Hepatocyte (in vitro differentiated cells): ENCODE data around the gene NTNG1. TPM values are rescaled to one million over a fixed set of nuclear protein-coding genes. Genes with fewer than 3 reads are reported as not detected.

ENCODE experiments used
- DNase-seq: peaks from one replicate; pipeline ENCODE4 v3.0.0-alpha.2; 2016; ENCODE audit warnings: low spot score
- H2AFZ ChIP-seq: fragments of 200-600 bp; sonication (generic); 2 replicates; pipeline ENCODE4 v1.6.0; 2016; ENCODE audit warnings: antibody characterized with exemption, mild to moderate bottlenecking
- H3K27ac ChIP-seq: fragments of 200-600 bp; sonication (generic); 2 replicates; pipeline ENCODE4 v1.5.1; 2016; ENCODE audit warnings: mild to moderate bottlenecking
- H3K27me3 ChIP-seq: fragments of 200-600 bp; sonication (generic); 2 replicates; pipeline ENCODE4 v1.6.1; 2016
- H3K36me3 ChIP-seq: fragments of 200-600 bp; sonication (generic); replicated peaks from 2 replicates; pipeline ENCODE4 v1.5.1; 2016; ENCODE audit warnings: low read depth; ENCODE audit not compliant: insufficient read depth
- H3K4me1 ChIP-seq: fragments of 200-600 bp; sonication (generic); 2 replicates; pipeline ENCODE4 v1.5.1; 2016; ENCODE audit warnings: mild to moderate bottlenecking, moderate library complexity; ENCODE audit not compliant: insufficient read depth
- H3K4me2 ChIP-seq: fragments of 200-600 bp; sonication (generic); 2 replicates; pipeline ENCODE4 v1.6.0; 2016
- H3K4me3 ChIP-seq: fragments of 200-600 bp; sonication (generic); 2 replicates; pipeline ENCODE4 v1.5.1; 2016; ENCODE audit warnings: mild to moderate bottlenecking
- H3K79me2 ChIP-seq: fragments of 200-600 bp; sonication (generic); 2 replicates; pipeline ENCODE4 v1.6.0; 2017; ENCODE audit warnings: mild to moderate bottlenecking
- H3K9me2 ChIP-seq: fragments of 200-600 bp; sonication (generic); replicated peaks from 2 replicates; pipeline ENCODE4 v1.6.0; 2017; ENCODE audit warnings: mild to moderate bottlenecking; ENCODE audit not compliant: insufficient read depth
- H3K9me3 ChIP-seq: fragments of 200-600 bp; sonication (generic); 2 replicates; pipeline ENCODE4 v1.5.1; 2016; ENCODE audit warnings: low read depth, mild to moderate bottlenecking
- H4K20me1 ChIP-seq: fragments of 200-600 bp; sonication (generic); 2 replicates; pipeline ENCODE4 v1.6.0; 2016; ENCODE audit warnings: mild to moderate bottlenecking; ENCODE audit not compliant: insufficient read depth, poor library complexity, severe bottlenecking
- EZH2 ChIP-seq: fragments of 200-600 bp; sonication (generic); IDR thresholded peaks from 2 replicates; pipeline ENCODE4 v1.6.1; 2016; ENCODE audit warnings: antibody characterized with exemption, mild to moderate bottlenecking, borderline replicate concordance
- EZH2phosphoT487 ChIP-seq: fragments of 200-600 bp; sonication (generic); IDR thresholded peaks from one replicate; pipeline ENCODE4 v1.6.1; 2018; ENCODE audit warnings: antibody characterized with exemption, mild to moderate bottlenecking, low read depth, moderate library complexity; ENCODE audit not compliant: unreplicated experiment, severe bottlenecking
- WGBS: methylation state at CpG from one replicate; pipeline ENCODE4 v1.1.6; 2016; ENCODE audit warnings: low lambda C conversion rate; ENCODE audit errors: missing lambda C conversion rate; 5-methylcytosine and 5-hydroxymethylcytosine counted together
- polyA plus RNA-seq: library from polyadenylated mRNA; unstranded; fragments of >200 nt; fragmentation: Nextera tagmentation; extraction: Ambion mirVana; gene quantifications from 2 replicates; pipeline ENCODE4 v1.2.1, GENCODE V29; 2016
- total RNA-seq: library from RNA; depleted of rRNA; stranded (reverse); fragments of >200 nt; gene quantifications from 2 replicates; pipeline ENCODE4 v1.2.3, GENCODE V29; 2014
- TF ChIP-seq, protein P1 (sequence below): fragments of 200-600 bp; sonication (generic); IDR thresholded peaks from 2 replicates; pipeline ENCODE4 v1.5.1; 2016; ENCODE audit warnings: antibody characterized with exemption, mild to moderate bottlenecking; ENCODE audit not compliant: poor library complexity

NTNG1 gene
- total and polyA plus RNA-seq, 2 experiments from 2014 or later = 1.4 to 3.9 TPM

DNA sequence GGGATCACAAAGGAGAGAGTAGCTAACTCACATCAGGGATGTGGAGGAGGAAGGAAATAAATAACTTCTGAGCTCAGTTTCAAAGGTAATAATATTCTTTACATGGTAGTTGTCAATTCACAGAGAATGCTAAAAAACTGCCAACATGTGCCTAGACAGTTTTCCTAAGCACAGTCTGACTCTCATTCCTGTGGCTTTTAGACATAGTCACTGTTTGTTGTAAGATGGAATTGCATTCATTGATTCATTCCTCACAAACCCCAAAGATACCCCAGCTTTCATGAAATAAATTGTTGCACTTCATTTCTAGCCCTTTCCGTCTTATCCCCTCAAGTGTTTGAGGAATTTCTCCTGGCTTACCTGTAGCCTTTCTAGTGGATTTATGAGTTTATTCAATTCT lies 263.9 kb downstream of the NTNG1 start:
- Histone ChIP-seq H2AFZ (no peak overlapping the region), H4K20me1 (no peaks in the 10 kb centered on the region), H3K4me3 (no peak overlapping the region), H3K4me1 (no peaks in the 10 kb centered on the region), H3K9me3 (no peaks in the 10 kb centered on the region), H3K79me2 (no peaks in the 10 kb centered on the region), H3K27me3 (no peaks in the 10 kb centered on the region), H3K9me2 (no peaks in the 10 kb centered on the region), H3K36me3 (no peaks in the 10 kb centered on the region), H3K4me2 (no peak overlapping the region), H3K27ac (no peak overlapping the region)
- TF ChIP-seq, protein P1, sequence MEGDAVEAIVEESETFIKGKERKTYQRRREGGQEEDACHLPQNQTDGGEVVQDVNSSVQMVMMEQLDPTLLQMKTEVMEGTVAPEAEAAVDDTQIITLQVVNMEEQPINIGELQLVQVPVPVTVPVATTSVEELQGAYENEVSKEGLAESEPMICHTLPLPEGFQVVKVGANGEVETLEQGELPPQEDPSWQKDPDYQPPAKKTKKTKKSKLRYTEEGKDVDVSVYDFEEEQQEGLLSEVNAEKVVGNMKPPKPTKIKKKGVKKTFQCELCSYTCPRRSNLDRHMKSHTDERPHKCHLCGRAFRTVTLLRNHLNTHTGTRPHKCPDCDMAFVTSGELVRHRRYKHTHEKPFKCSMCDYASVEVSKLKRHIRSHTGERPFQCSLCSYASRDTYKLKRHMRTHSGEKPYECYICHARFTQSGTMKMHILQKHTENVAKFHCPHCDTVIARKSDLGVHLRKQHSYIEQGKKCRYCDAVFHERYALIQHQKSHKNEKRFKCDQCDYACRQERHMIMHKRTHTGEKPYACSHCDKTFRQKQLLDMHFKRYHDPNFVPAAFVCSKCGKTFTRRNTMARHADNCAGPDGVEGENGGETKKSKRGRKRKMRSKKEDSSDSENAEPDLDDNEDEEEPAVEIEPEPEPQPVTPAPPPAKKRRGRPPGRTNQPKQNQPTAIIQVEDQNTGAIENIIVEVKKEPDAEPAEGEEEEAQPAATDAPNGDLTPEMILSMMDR = no peak
- TF ChIP-seq EZH2 (no peak), EZH2phosphoT487 (no peak)
- WGBS = 89% methylated on average over 1 of the region's 1 CpG
- no peak for DNase-seq

DNA sequence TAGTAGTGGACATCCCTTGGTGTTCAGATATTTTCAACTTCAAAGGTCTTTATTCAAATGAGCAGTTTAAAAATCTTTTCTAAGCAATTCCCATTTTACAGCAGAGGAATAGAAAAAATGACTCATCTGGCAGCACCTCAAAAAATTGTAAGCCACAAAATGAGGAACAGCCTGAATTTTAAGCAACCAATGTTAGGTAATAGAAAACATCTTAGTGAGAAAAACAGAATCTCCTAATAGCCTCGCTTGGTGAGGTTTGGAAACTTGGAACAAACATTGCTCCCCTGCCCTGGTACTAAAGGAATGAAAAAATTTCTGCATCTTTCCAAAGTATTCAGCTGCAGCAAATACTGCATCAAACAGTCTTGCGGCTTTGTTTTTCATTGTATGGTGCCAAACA lies 264.4 kb downstream of the NTNG1 start:
- no peaks in the 10 kb centered on the region for H3K36me3 ChIP-seq
- WGBS = 83% methylated on average over 2 of the region's 2 CpGs
- no peaks in the 10 kb centered on the region for H3K9me3 ChIP-seq
- H2AFZ ChIP-seq = no peak overlapping the region
- H3K79me2 ChIP-seq = no peaks in the 10 kb centered on the region
- H3K4me3 ChIP-seq = no peak overlapping the region
- TF ChIP-seq, protein P1 = no peak
- TF ChIP-seq EZH2 (no peak), EZH2phosphoT487 (no peak)
- H3K4me1 ChIP-seq = no peaks in the 10 kb centered on the region
- no peak overlapping the region for H3K4me2 ChIP-seq
- no peak for DNase-seq
- no peaks in the 10 kb centered on the region for H4K20me1 ChIP-seq
- no peaks in the 10 kb centered on the region for H3K9me2 ChIP-seq
- no peak overlapping the region for H3K27ac ChIP-seq
- H3K27me3 ChIP-seq = no peaks in the 10 kb centered on the region

DNA sequence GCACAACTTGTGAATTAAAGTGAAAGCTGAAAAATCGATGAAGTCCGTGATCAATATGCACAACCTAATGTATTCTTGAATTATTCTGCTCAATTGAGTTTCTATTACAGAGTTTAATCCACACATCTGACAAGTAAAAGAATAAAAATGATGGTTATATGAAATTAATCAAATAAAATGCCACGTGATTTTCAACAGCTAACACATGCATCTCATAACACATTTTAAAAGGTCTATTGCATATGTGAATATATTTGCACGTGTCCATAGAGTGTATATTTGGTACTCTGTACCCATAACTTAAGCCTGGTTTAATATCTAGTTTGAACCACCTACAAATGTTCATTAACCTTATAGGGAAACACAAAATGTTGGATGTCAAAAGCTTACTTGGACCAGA lies 266.2 kb downstream of the NTNG1 start:
- WGBS = 92% methylated on average over 4 of the region's 4 CpGs
- no peak overlapping the region for H3K4me2 ChIP-seq

More for the DNA sequence above, 266.2 kb downstream of the NTNG1 start:
- Histone ChIP-seq H3K9me2 (no peaks in the 10 kb centered on the region), H3K9me3 (no peaks in the 10 kb centered on the region), H2AFZ (no peak overlapping the region), H3K79me2 (no peaks in the 10 kb centered on the region), H3K27ac (no peak overlapping the region), H3K36me3 (no peaks in the 10 kb centered on the region), H3K27me3 (no peaks in the 10 kb centered on the region), H4K20me1 (no peaks in the 10 kb centered on the region), H3K4me3 (no peak overlapping the region), H3K4me1 (no peaks in the 10 kb centered on the region)
- TF ChIP-seq EZH2 = no peak
- TF ChIP-seq, protein P1 = no peak
- no peak for DNase-seq
